GOT3 (cell line): Measurements from ENCODE around the gene TEX48.

Source experiments
- DNase-seq: peaks from one replicate; lab custom pipeline; 2025; ENCODE audit warnings: mixed read lengths; lab: John Stamatoyannopoulos, UW

TEX48 gene

DNA sequence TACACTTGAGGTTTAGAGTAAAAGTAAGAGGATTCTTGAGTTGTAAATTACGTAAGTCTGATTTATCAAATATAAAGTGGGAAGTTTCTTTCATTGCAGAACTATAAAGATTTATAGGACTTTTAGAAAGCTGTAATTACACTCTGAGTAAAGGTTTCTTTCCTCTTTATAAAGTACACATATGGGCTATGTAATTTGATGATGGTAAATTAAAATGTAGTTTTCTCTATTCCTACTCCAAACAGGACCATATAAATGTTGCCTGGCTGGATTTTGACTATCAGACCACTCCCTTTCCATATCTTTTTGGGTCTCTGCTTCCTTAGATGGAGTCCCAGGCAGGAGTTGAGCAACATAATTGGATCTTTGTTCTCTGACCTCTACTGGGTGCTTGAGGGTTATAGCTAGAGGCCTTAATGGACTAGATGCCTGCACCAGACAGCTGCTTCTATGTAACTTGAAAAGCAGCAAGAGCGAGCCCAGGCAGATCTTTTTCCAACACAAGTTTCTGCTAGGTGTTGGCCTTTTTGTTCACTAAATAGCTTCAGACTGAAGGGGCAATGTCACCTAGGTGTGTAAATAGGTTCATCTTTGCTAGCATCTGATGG is 11.4 kb upstream of the TEX48 start:
- no peak for DNase-seq

DNA sequence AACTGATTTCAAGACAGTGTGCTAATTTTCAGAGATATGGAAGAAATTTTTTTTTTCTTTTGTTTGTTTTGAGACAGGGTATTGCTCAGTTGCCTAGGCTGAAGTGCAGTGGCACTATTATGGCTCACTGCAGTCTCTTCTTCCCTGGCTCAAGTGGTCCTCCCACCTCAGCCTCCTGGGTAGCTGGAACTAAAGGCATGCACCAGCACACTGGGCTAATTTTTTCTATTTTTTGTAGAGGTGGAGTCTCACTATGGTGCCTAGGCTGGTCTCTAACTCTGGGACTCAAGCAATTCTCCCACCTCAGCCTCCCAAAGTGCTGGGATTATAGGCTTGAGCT is 9.9 kb upstream of the TEX48 start:
- DNase-seq: no peak

GRCh38 chr9:114691046-114691955 is 9.3 kb upstream of the TEX48 start:
- no peak for DNase-seq

DNA sequence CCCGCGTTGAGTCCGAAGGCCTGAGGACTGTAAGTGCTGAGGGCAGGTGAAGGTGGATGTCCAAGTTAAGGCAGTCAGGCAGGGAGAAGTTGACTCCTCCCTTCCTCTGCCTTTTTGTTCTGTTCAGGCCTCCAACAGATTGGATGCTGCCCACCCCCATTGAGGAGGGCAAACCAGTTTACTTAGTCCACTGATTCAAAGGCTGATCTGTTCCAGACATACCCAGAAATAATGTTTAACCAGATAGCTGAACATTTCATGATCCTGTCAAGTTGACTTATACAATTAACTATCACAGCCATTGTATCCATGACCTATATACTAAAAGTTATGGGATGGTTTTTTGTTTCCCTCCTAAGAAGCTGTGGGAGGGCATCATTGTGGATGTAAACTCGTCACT is 8.3 kb upstream of the TEX48 start:
- DNase-seq: no peak

DNA sequence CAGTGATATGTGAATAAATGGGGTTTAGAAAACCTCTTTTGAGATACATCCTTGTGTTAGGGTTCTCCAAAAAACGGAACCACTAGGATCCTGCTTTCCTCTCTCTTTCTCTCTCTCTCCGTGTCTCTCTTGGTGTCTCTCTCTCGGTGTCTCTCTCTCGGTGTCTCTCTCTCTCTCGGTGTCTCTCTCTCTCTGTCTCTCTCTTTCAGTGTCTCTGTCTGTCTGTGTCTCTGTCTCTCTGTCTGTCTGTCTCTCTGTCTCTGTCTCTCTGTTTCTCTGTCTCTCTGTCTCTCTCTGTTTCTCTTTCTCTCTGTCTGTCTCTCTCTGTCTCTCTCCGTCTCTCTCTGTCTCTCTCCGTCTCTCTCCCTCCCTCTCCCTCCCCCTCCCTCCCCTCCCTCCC is 7.8 kb upstream of the TEX48 start:
- DNase-seq: no peak

- DNase-seq: no peak
Observed at GRCh38 chr9:114688909-114689610, 7.1 kb upstream of the TEX48 start.

GRCh38 chr9:114688379-114688778 is 6.4 kb upstream of the TEX48 start:
- DNase-seq: no peak

GRCh38 chr9:114687034-114687433 is 5.0 kb upstream of the TEX48 start:
- DNase-seq: no peak

GRCh38 chr9:114685951-114686350 is 4.0 kb upstream of the TEX48 start:
- no peak for DNase-seq

DNA sequence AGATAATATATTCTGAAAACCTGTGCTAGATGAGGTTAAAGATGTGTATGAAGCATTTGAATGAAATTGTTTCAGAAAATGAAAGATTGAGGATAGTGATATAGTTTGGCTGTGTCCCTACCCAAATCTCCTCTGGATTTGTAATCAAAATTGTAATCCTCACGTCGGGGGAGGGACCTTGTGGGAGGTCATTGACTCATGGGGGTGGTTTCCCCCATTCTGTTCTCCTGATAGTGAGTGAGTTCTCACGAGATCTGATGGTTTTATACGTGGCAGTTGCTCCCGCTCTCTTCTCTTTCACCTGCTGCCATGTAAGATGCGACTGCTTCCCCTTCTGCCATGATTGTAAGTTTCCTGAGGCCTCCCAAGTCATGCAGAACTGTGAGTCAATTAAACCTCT is 2.0 kb upstream of the TEX48 start:
- no peak for DNase-seq

DNA sequence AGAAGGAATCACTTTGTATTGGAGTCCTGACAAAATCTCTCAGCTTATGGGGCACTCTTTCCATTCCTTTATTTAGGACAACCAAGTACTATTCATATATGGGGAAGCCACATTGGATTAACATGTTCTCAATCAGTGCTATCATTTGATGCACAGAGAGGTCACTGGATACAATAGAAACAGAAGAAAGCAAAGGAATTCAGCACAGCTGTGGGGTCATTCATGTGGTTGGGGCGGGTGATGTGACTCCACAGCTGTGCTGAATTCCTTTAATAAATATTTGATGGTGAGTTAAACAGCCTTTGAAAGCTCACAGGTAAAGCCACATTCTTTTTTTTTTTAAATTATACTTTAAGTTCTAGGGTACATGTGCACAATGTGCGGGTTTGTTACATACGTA is 854 bp upstream of the TEX48 start:
- DNase-seq: no peak

DNA sequence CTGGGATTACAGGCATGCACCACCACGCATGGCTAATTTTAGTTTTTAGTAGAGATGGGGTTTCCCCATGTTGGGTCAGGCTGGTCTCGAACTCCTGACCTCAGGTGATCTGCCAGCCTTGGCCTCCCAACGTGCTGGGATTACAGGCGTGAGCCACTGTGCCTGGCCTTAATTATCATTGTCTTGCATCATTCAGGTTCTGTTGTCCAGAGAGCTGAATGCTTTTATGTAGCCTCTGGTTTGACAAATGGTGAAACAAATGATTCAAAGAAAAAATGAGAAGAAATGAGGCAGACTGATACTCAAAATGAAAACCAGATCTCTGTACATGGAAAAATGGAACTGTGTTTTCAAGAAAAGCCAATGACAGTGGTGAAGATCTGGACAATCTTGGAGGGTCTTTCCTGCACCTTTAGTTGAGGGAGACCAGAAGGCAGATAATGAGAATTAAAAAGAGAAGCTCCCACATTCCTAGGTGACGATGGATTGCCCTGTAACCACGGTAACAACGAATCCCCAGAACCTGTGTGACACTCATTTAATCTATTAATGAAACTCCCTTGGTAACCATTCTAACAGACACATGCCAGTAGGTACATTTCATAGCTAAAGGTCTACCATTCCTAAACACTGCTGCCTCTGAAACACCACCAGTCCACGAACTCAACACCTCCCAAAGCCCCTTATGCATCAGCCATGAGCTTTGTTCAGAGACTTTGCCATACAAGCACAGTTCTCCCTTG is 1.6 kb downstream of the TEX48 start:
- no peak for DNase-seq

GRCh38 chr9:114678795-114679194 is 3.2 kb downstream of the TEX48 start:
- DNase-seq: no peak

GRCh38 chr9:114678130-114678529 is 3.9 kb downstream of the TEX48 start:
- no peak for DNase-seq

DNA sequence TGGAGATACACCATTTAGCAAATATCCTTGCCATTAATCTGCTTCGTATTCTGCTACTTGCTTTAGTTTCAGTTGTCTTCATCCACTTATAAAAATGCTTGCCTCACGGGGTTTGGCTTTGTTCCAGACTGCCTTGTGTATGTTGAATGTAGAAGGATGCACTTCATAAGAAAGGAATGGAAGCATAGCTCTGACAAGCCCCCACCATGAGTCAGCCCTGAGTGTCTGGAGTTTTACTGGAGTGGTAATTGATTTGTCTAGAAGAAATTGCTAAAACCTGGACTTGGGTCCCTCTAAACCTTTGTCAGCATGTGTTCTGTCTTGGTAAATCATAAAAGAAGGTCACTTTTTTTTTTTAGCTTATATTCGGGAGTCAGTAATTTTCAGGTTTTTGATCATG is 4.6 kb downstream of the TEX48 start:
- peak; percentile 42 for DNase-seq

- no peak for DNase-seq
Observed at GRCh38 chr9:114676901-114677300, 5.1 kb downstream of the TEX48 start.

- DNase-seq: no peak
Observed at GRCh38 chr9:114674798-114675540, 7.0 kb downstream of the TEX48 start.

GRCh38 chr9:114674076-114674797 is 7.8 kb downstream of the TEX48 start:
- no peak for DNase-seq

DNA sequence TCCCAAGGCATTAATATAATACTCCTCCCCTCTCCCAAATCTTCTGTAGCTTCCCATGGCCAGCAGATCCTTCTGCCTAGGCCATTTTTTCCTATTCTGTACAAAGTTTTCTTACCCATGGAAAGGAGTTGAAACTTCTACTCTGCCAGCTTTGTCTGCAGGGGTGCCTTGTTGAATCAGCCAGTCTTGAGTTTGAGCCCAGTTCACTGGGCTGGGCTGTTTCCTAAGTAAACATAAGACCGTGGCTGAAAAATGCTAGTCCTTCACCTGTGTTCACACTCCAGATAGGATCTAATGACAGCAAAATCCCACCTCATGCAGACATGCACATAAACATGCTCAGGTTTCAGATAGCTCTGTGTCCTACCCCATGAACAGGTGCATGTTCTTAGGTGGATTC is 10.4 kb downstream of the TEX48 start:
- DNase-seq: no peak

GRCh38 chr9:114669961-114670360 is 12.0 kb downstream of the TEX48 start:
- DNase-seq: no peak

DNA sequence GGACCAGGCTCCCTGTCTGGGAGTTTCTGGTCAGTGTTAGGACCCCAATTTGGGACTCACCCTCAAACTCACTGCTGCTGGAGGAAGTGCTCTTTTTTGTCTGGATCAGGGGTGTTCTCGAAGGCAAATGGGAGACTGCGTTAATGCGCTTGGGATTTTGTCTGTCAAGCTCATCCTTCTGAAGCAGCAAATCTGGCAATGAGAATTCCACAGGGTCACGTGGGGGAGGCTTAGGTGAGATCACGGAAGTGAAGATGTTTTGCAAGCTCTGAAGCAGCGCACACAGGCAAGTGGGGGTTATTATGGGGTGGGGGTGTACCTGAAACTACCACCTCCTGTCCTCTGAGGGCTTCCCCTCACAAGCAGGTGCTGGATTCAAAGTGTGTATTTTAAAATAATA is 13.8 kb downstream of the TEX48 start:
- DNase-seq: no peak
